Upper lobe of left lung (tissue), 4 donors: ENCODE data around the gene CCDC78.

Experiments
- CTCF ChIP-seq, 6 experiments: fragments of 450-650 bp in 4 of 6; fragments of 200-600 bp in 2 of 6; sonication (generic) in 2 of 6; IDR thresholded peaks; one replicate each; pipeline ENCODE4 v1.5.1; 2016 to 2019; ENCODE audit warnings: antibody characterized with exemption in 6 of 6
- EP300 ChIP-seq, 4 donors: sonication (generic); formaldehyde crosslinking; IDR thresholded peaks; one replicate each; pipeline ENCODE4 v1.5.1; 2017; ENCODE audit warnings: antibody characterized with exemption in 4 of 4, control low read depth in 2 of 4
- POLR2AphosphoS5 ChIP-seq, 2 donors: sonication (generic); formaldehyde crosslinking; IDR thresholded peaks; one replicate each; pipeline ENCODE4 v1.5.1; 2017; ENCODE audit warnings: antibody characterized with exemption in 2 of 2

- no peak for TF ChIP-seq POLR2AphosphoS5 (IDR thresholded peaks at IDR 0.05)
- TF ChIP-seq CTCF (IDR thresholded peaks at IDR 0.05) = no peak
- no peak for TF ChIP-seq EP300 (IDR thresholded peaks at IDR 0.05)
Observed at GRCh38 chr16:711084-711483, 15.2 kb downstream of the CCDC78 start.
